ENCODE data around the gene FLVCR1.

Gene FLVCR1

GRCh38 chr1:212935387-212935981, 77.4 kb downstream of the FLVCR1 start:
- no peak for TF ChIP-seq CTCF (IDR thresholded peaks at IDR 0.05; ENCODE audit: low read depth, low read length)
- no peak for DNase-seq (ENCODE audit: low read depth, low spot score)
- in situ Hi-C loops (cut with HindIII; ENCODE audit: low sequenced_read_pairs): no loop called here
- no peak overlapping the region for H3K4me3 ChIP-seq (ENCODE audit: low read depth, low read length)

GRCh38 chr1:212937034-212937433, 79.0 kb downstream of the FLVCR1 start:
- DNase-seq (ENCODE audit: low read depth, low spot score): no peak
- no peak for TF ChIP-seq CTCF (IDR thresholded peaks at IDR 0.05; ENCODE audit: low read depth, low read length)
- no peak overlapping the region for H3K4me3 ChIP-seq (ENCODE audit: low read depth, low read length)
- in situ Hi-C loops (cut with HindIII; ENCODE audit: low sequenced_read_pairs): no loop called here

GRCh38 chr1:212938846-212939245, 80.8 kb downstream of the FLVCR1 start:
- TF ChIP-seq CTCF (IDR thresholded peaks at IDR 0.05; ENCODE audit: low read depth, low read length): no peak
- no peak overlapping the region for H3K4me3 ChIP-seq (ENCODE audit: low read depth, low read length)
- no peak for DNase-seq (ENCODE audit: low read depth, low spot score)
- in situ Hi-C loops (cut with HindIII; ENCODE audit: low sequenced_read_pairs): no loop called here

- H3K4me3 ChIP-seq (ENCODE audit: low read depth, low read length): no peak overlapping the region
- no peak for DNase-seq (ENCODE audit: low read depth, low spot score)
- TF ChIP-seq CTCF (IDR thresholded peaks at IDR 0.05; ENCODE audit: low read depth, low read length): no peak
- in situ Hi-C loops (cut with HindIII; ENCODE audit: low sequenced_read_pairs): no loop called here
Observed at GRCh38 chr1:212941452-212941851, 83.4 kb downstream of the FLVCR1 start.

GRCh38 chr1:212942679-212943392, 84.8 kb downstream of the FLVCR1 start:
- DNase-seq (ENCODE audit: low read depth, low spot score): no peak
- in situ Hi-C loops (cut with HindIII; ENCODE audit: low sequenced_read_pairs): no loop called here

GRCh38 chr1:212943393-212943710, 85.3 kb downstream of the FLVCR1 start:
- in situ Hi-C loops (cut with HindIII; ENCODE audit: low sequenced_read_pairs): no loop called here
- DNase-seq (ENCODE audit: low read depth, low spot score): no peak
- TF ChIP-seq CTCF (IDR thresholded peaks at IDR 0.05; ENCODE audit: low read depth, low read length): no peak
- H3K4me3 ChIP-seq (ENCODE audit: low read depth, low read length): no peak overlapping the region

More at GRCh38 chr1:212942679-212943392, 84.8 kb downstream of the FLVCR1 start:
- no peak for TF ChIP-seq CTCF (IDR thresholded peaks at IDR 0.05; ENCODE audit: low read depth, low read length)
- no peak overlapping the region for H3K4me3 ChIP-seq (ENCODE audit: low read depth, low read length)
